ENCODE data around the gene OGDH. TPM values are rescaled to one million over a fixed set of nuclear protein-coding genes. Genes with fewer than 3 reads are reported as not detected.

The OGDH gene
- polyA plus RNA-seq, 4 donors, result 66.8 to 136 (median 112) TPM

DNA sequence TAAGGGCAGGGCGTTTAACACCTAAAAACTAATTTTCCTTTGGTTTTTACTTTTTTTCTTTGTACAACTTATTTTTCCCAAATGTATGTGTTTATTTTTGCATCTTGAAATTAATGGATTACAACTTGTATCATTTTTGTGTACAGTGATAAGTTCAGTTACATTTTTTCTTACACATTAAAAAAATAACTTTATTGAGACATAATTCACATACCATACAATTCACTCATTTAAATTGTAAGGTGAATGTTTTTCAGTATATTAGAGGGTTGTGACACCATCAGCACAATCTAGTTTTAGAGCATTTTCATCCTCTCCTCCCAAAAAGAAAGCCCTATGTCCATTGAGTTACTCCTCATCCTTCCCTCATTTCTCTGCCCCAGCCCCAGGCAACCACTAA lies 11.6 kb downstream of the OGDH start:
- FAIRE-seq, result no peak

GRCh38 chr7:44618753-44619152 lies 12.3 kb downstream of the OGDH start:
- Histone ChIP-seq H3K36me3 (ENCODE audit: control insufficient read depth in 3 of 3, insufficient read depth in 2 of 3, low read depth in 1 of 3, low read length in 3 of 3) (peaks cover 0 to 23% (median 4%) of the 10 kb centered on the region in 3 donors), H3K4me1 (ENCODE audit: control insufficient read depth in 3 of 3, insufficient read depth in 2 of 3, low read depth in 1 of 3, low read length in 2 of 3) (peaks cover 15 to 67% (median 21%) of the 10 kb centered on the region in 3 donors), H3K4me3 (ENCODE audit: low read depth in 1 of 3, low read length in 3 of 3) (no peak overlapping the region), H3K9me3 (ENCODE audit: control insufficient read depth in 2 of 2, insufficient read depth in 1 of 2, low read depth in 1 of 2, low read length in 1 of 2) (no peaks in the 10 kb centered on the region), H3K27ac (ENCODE audit: low read depth in 1 of 3, low read length in 2 of 3) (peak overlapping the region in 2 of 3 donors; percentile 68 to 98), H3K27me3 (ENCODE audit: control insufficient read depth in 3 of 3, insufficient read depth in 3 of 3, low read length in 3 of 3) (no peaks in the 10 kb centered on the region)
- WGBS, 3 donors, result 32 to 62% (median 57%) methylated on average over 3 of the region's 3 CpGs
- FAIRE-seq (no peak), DNase-seq (peak in 1 of 2 donors; percentile 71)

More for the DNA sequence above, 11.6 kb downstream of the OGDH start:
- Histone ChIP-seq H3K4me1 (ENCODE audit: control insufficient read depth in 3 of 3, insufficient read depth in 2 of 3, low read depth in 1 of 3, low read length in 2 of 3) (peaks cover 13 to 65% (median 21%) of the 10 kb centered on the region in 3 donors), H3K36me3 (ENCODE audit: control insufficient read depth in 3 of 3, insufficient read depth in 2 of 3, low read depth in 1 of 3, low read length in 3 of 3) (peaks cover 0 to 28% (median 4%) of the 10 kb centered on the region in 3 donors), H3K9me3 (ENCODE audit: control insufficient read depth in 2 of 2, insufficient read depth in 1 of 2, low read depth in 1 of 2, low read length in 1 of 2) (no peaks in the 10 kb centered on the region), H3K27me3 (ENCODE audit: control insufficient read depth in 3 of 3, insufficient read depth in 3 of 3, low read length in 3 of 3) (no peaks in the 10 kb centered on the region), H3K4me3 (ENCODE audit: low read depth in 1 of 3, low read length in 3 of 3) (peak overlapping the region in 1 of 3 donors; percentile 7), H3K27ac (ENCODE audit: low read depth in 1 of 3, low read length in 2 of 3) (peak overlapping the region in 2 of 3 donors; percentile 68 to 98)
- 80 to 97% (median 91%) methylated on average over 1 of the region's 1 CpG for WGBS, 3 donors
- no peak for DNase-seq

GRCh38 chr7:44621034-44621749 lies 14.8 kb downstream of the OGDH start:
- DNase-seq (no peak), FAIRE-seq (no peak)
- Histone ChIP-seq H3K4me3 (ENCODE audit: low read depth in 1 of 3, low read length in 3 of 3) (no peak overlapping the region), H3K36me3 (ENCODE audit: control insufficient read depth in 3 of 3, insufficient read depth in 2 of 3, low read depth in 1 of 3, low read length in 3 of 3) (peaks cover 4 to 40% (median 11%) of the 10 kb centered on the region in 3 donors), H3K27ac (ENCODE audit: low read depth in 1 of 3, low read length in 2 of 3) (peak overlapping the region; percentile 9 to 98 (median 75)), H3K27me3 (ENCODE audit: control insufficient read depth in 3 of 3, insufficient read depth in 3 of 3, low read length in 3 of 3) (no peaks in the 10 kb centered on the region), H3K4me1 (ENCODE audit: control insufficient read depth in 3 of 3, insufficient read depth in 2 of 3, low read depth in 1 of 3, low read length in 2 of 3) (peaks cover 9 to 57% (median 15%) of the 10 kb centered on the region in 3 donors), H3K9me3 (ENCODE audit: control insufficient read depth in 2 of 2, insufficient read depth in 1 of 2, low read depth in 1 of 2, low read length in 1 of 2) (no peaks in the 10 kb centered on the region)
- 76 to 79% (median 76%) methylated on average over 11 of the region's 11 CpGs for WGBS, 3 donors

- FAIRE-seq (no peak), DNase-seq (no peak)
- Histone ChIP-seq H3K27ac (ENCODE audit: low read depth in 1 of 3, low read length in 2 of 3) (peak overlapping the region; percentile 5 to 98 (median 75)), H3K9me3 (ENCODE audit: control insufficient read depth in 2 of 2, insufficient read depth in 1 of 2, low read depth in 1 of 2, low read length in 1 of 2) (no peaks in the 10 kb centered on the region), H3K4me3 (ENCODE audit: low read depth in 1 of 3, low read length in 3 of 3) (no peak overlapping the region), H3K36me3 (ENCODE audit: control insufficient read depth in 3 of 3, insufficient read depth in 2 of 3, low read depth in 1 of 3, low read length in 3 of 3) (peaks cover 4 to 44% (median 11%) of the 10 kb centered on the region in 3 donors), H3K4me1 (ENCODE audit: control insufficient read depth in 3 of 3, insufficient read depth in 2 of 3, low read depth in 1 of 3, low read length in 2 of 3) (peaks cover 8 to 55% (median 15%) of the 10 kb centered on the region in 3 donors), H3K27me3 (ENCODE audit: control insufficient read depth in 3 of 3, insufficient read depth in 3 of 3, low read length in 3 of 3) (no peaks in the 10 kb centered on the region)
- 80 to 86% (median 85%) methylated on average over 5 of the region's 5 CpGs for WGBS, 3 donors
Observed at GRCh38 chr7:44621750-44622103, 15.3 kb downstream of the OGDH start.

- Histone ChIP-seq H3K9me3 (ENCODE audit: control insufficient read depth in 2 of 2, insufficient read depth in 1 of 2, low read depth in 1 of 2, low read length in 1 of 2) (no peaks in the 10 kb centered on the region), H3K4me1 (ENCODE audit: control insufficient read depth in 3 of 3, insufficient read depth in 2 of 3, low read depth in 1 of 3, low read length in 2 of 3) (peaks cover 8 to 47% (median 15%) of the 10 kb centered on the region in 3 donors), H3K36me3 (ENCODE audit: control insufficient read depth in 3 of 3, insufficient read depth in 2 of 3, low read depth in 1 of 3, low read length in 3 of 3) (peaks cover 4 to 49% (median 11%) of the 10 kb centered on the region in 3 donors), H3K27me3 (ENCODE audit: control insufficient read depth in 3 of 3, insufficient read depth in 3 of 3, low read length in 3 of 3) (no peaks in the 10 kb centered on the region), H3K4me3 (ENCODE audit: low read depth in 1 of 3, low read length in 3 of 3) (no peak overlapping the region), H3K27ac (ENCODE audit: low read depth in 1 of 3, low read length in 2 of 3) (peak overlapping the region; percentile 89 to 98 (median 94))
- FAIRE-seq (no peak), DNase-seq (peak; percentile 71 to 87)
- WGBS, 3 donors, result 6 to 38% (median 14%) methylated on average over 5 of the region's 5 CpGs
Observed at GRCh38 chr7:44622342-44623151, 16.1 kb downstream of the OGDH start.

GRCh38 chr7:44624318-44624717 lies 17.9 kb downstream of the OGDH start:
- H3K9me3 ChIP-seq (ENCODE audit: control insufficient read depth in 2 of 2, insufficient read depth in 1 of 2, low read depth in 1 of 2, low read length in 1 of 2), result no peaks in the 10 kb centered on the region
- WGBS, 3 donors, result 89 to 91% (median 90%) methylated on average over 9 of the region's 9 CpGs
- peak overlapping the region; percentile 15 to 98 (median 27) for H3K27ac ChIP-seq (ENCODE audit: low read depth in 1 of 3, low read length in 2 of 3)
- H3K4me3 ChIP-seq (ENCODE audit: low read depth in 1 of 3, low read length in 3 of 3), result no peak overlapping the region
- peaks cover 2 to 30% (median 9%) of the 10 kb centered on the region in 3 donors for H3K4me1 ChIP-seq (ENCODE audit: control insufficient read depth in 3 of 3, insufficient read depth in 2 of 3, low read depth in 1 of 3, low read length in 2 of 3)
- H3K36me3 ChIP-seq (ENCODE audit: control insufficient read depth in 3 of 3, insufficient read depth in 2 of 3, low read depth in 1 of 3, low read length in 3 of 3), result peaks cover 0 to 56% (median 17%) of the 10 kb centered on the region in 3 donors
- DNase-seq (no peak), FAIRE-seq (no peak)
- H3K27me3 ChIP-seq (ENCODE audit: control insufficient read depth in 3 of 3, insufficient read depth in 3 of 3, low read length in 3 of 3), result no peaks in the 10 kb centered on the region

- Histone ChIP-seq H3K9me3 (ENCODE audit: control insufficient read depth in 2 of 2, insufficient read depth in 1 of 2, low read depth in 1 of 2, low read length in 1 of 2) (no peaks in the 10 kb centered on the region), H3K36me3 (ENCODE audit: control insufficient read depth in 3 of 3, insufficient read depth in 2 of 3, low read depth in 1 of 3, low read length in 3 of 3) (peaks cover 0 to 62% (median 17%) of the 10 kb centered on the region in 3 donors), H3K27me3 (ENCODE audit: control insufficient read depth in 3 of 3, insufficient read depth in 3 of 3, low read length in 3 of 3) (no peaks in the 10 kb centered on the region), H3K4me1 (ENCODE audit: control insufficient read depth in 3 of 3, insufficient read depth in 2 of 3, low read depth in 1 of 3, low read length in 2 of 3) (peaks cover 0 to 31% (median 11%) of the 10 kb centered on the region in 3 donors), H3K27ac (ENCODE audit: low read depth in 1 of 3, low read length in 2 of 3) (peak overlapping the region in 2 of 3 donors; percentile 20 to 32), H3K4me3 (ENCODE audit: low read depth in 1 of 3, low read length in 3 of 3) (no peak overlapping the region)
- DNase-seq (no peak), FAIRE-seq (no peak)
- WGBS, 3 donors, result 46 to 64% (median 62%) methylated on average over 6 of the region's 6 CpGs
Observed at GRCh38 chr7:44625526-44626471, 19.4 kb downstream of the OGDH start.
